IPS DF 4.7 (cell line): Measurements from ENCODE around the gene CD48.

Experiments
- DNase-seq: peaks from one replicate; pipeline ENCODE4 v3.0.0-alpha.2; 2013; ENCODE audit warnings: low spot score; ENCODE audit errors: extremely low read depth

The CD48 gene

GRCh38 chr1:160636076-160636475 lies 75.5 kb downstream of the CD48 start:
- DNase-seq: no peak

- DNase-seq: no peak
These were observed 76.8 kb downstream of the CD48 start for GRCh38 chr1:160634543-160635491.

DNA sequence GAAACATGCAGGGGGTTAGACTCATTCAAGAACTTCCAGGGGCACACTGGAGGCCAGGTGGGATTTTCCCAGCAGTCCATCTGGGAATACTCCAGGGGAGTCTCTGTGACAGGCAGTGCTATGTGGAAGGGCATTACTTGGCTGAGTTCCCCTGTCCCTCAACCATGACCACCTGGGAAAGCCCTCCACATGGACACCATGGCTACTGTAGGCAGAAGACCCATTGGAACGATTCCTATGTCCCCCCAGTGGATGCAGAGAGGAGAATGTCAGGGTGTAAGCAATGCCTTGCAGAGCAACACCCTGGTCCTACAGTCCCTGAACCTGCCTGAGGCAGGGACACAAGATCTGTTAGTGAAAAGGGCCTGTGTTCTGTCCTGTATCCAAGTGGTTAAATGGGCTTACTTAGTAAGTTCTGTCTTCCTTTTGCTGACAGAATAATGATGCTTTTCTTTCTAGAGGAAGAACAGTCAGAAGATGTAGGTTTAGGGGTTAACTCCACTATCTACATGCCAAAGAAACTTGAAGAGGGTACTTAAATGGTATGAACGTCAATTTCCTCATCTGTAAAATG lies 78.2 kb downstream of the CD48 start:
- DNase-seq: no peak

DNA sequence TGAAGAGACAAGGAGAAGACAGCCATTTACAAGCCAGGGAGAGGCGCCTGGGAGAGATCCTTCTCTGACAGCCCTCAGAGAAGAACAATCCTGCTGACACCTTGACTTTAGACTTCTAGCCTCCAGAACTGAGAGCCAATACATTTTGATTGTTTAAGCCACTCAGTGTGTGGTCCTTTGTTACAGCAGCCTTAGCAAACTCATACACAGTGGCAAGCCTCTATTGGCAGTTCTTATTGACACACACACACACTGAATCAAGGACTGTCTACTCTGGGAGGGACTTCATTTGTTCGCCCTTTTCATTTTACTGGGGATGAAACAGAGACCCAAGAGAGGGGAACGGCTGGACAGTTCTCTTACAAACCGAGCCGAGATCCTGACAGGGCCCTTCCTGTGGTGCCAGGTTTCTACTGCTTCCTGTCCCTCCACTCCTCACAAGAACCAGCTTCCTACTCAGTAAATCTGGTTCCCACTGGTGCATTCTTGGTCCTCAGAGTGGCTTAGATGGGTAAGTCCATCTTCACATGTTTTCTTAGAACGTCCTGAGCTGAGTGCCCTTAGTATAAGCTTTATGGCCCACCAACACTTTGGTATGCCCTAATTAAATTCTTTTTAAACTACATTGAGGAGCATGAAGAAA lies 79.5 kb downstream of the CD48 start:
- no peak for DNase-seq

DNA sequence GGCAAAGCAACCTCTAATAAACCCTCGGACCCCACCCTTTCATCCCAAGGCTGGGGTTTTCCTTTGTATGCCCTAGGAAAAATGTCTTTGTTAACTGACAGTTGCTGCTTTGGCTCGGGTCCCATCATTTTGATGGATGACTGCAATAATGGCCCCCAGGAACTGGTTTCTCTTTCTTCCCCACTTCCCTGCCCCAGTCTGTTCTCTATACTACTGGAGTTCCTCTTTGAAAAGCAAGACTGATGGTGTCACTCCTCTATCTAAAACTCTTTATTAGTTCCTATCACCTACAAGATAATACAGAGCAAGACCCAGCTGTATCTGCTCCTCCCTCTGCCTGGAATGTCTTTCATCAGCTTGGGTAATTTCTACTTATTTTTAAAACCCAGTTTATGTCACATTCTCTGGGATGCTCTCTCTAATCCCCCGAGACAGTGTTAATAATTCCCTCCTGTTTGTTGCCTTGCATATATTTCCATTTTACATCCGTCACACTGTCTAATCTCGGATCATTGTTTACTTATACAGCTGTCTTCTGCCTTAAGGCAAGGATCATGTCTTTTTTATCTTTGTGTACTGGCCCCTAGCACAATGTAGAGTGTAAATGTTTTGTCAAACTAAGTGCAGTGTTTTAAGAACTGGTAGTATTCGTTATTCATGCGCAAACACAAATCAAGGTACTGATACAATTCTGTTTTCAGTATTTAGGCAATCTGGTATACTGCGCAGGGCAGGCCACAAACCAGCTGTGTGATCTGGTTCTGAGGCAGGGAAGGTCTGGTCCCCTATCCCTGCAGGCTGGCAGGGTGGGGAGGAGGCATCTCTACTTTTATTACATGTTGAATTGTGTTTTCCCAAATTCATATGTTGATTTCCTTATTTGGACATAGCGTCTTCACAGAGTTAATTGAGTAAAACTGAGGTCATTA lies 80.8 kb downstream of the CD48 start:
- no peak for DNase-seq

DNA sequence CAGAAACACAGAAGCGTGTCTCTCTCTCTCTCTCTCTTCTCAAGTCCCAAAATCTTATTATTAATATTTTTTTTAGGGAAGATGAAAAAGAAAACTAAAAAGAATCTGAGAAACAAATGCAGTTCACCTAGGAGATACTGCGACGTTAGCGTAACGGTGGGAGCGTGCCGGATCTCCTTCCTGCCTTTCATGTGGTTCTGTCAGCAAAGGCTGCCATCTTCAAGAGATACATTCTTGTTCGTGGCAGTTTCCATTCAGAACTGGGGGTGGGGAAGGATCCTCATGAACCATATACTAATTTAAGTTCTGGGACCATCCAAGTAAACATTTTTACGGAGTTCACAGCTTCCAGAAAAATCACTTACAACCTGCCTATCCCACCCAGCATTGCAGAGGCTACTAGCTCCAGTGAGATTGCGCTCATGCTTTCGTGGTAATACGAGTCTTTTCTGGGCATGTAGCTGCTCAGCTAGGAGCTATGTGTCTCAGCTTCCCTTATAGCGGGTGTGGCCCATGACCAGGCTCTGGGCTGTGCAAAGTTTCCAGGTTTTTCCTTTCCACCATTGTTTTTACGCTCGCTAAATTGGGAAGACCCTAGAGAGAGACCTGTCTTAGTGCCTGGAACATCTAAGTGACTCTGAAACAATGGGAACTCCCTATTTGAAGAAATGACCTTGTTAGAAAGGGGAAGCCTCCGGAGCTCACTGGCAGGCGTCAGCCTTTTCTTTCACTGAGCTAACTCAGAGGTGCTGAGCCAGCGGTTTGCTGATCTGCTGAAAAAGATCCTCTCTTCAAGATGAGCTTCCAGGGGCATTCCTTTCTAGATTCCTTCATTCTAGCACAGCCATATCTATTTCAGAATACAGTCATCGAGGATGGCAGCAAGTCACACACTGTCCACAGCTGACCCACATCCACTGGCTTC lies 82.1 kb downstream of the CD48 start:
- DNase-seq: no peak

DNA sequence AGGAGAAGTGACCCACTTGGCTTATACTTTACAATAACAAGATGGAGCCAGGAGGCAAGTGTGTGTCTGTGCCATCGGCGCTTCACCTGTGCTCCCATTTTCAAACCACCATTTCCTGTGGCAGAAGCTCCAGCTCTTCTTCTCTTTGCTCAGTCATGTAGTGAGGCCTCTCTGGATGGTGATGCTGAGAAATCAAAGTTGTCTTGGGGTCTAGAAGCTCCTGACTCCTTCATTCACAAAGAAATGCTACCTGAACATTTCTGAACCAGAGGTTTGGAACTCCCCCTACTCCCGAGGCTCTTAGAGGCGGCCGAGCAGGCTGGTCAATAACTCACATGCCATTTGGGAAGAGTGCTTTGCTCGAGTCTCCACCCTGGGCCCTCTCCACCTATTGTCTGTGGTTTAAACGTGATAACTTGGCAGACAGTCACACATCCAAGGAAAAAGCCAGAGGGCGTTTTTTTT lies 82.8 kb downstream of the CD48 start:
- DNase-seq: no peak
